SK-N-SH (cell line): ENCODE results near the gene SUFU. TPM values are rescaled to one million over a fixed set of nuclear protein-coding genes. Genes with fewer than 3 reads are reported as not detected.

Source experiments
- CTCF ChIA-PET: fragments of 300-600, 350-600 bp; formaldehyde crosslinking; extraction: SDS; loops from one replicate; lab custom pipeline; 2021; lab: Yijun Ruan, JAX
- POLR2A ChIA-PET: fragments of 350-600 bp; sonication (Branson Sonifier 250); formaldehyde crosslinking; extraction: SDS; loops from one replicate; lab custom pipeline; 2020; ENCODE audit warnings: antibody characterized with exemption, inconsistent platforms; lab: Yijun Ruan, JAX
- DNase-seq: peaks from one replicate; pipeline ENCODE4 v3.0.0; 2012
- H2AFZ ChIP-seq: fragments of 200-600 bp; sonication (generic); 2 replicates; pipeline ENCODE4 v1.8.1; 2016; ENCODE audit warnings: antibody characterized with exemption, mild to moderate bottlenecking, low read depth
- H3F3A ChIP-seq: fragments of 200-600 bp; sonication (generic); replicated peaks from 2 replicates; pipeline ENCODE3; 2016; ENCODE audit warnings: antibody characterized with exemption, mild to moderate bottlenecking; ENCODE audit not compliant: insufficient read depth
- H3K27ac ChIP-seq, 2 experiments: fragments of 200-500 bp in 1 of 2; fragments of 200-600 bp in 1 of 2; sonication (Bioruptor generic) in 1 of 2; sonication (generic), shearing (Covaris generic) in 1 of 2; 2 replicates each; pipeline versions ENCODE4 v1.5.1 to v1.6.1; 2014 to 2016; ENCODE audit warnings: low read depth in 2 of 2, inconsistent platforms in 1 of 2, low read length in 1 of 2, mild to moderate bottlenecking in 1 of 2, mixed read lengths in 1 of 2
- H3K27me3 ChIP-seq: fragments of 200-600 bp; sonication (generic), shearing (Covaris generic); 2 replicates; pipeline ENCODE4 v1.6.1; 2016; ENCODE audit warnings: mixed run types; ENCODE audit not compliant: insufficient read depth
- H3K36me3 ChIP-seq, 2 experiments: fragments of 200-500 bp in 1 of 2; fragments of 200-600 bp in 1 of 2; sonication (Bioruptor generic) in 1 of 2; sonication (generic) in 1 of 2; replicated peaks in 1 of 2; 2 replicates each; pipeline versions ENCODE3 to v1.5.1; 2014 to 2016; ENCODE audit warnings: low read length in 1 of 2, mild to moderate bottlenecking in 1 of 2; ENCODE audit not compliant: insufficient read depth in 2 of 2, control insufficient read depth in 1 of 2
- H3K4me1 ChIP-seq, 2 experiments: fragments of 200-500 bp in 1 of 2; fragments of 200-600 bp in 1 of 2; sonication (Bioruptor generic) in 1 of 2; sonication (generic), shearing (Covaris generic) in 1 of 2; 2 replicates each; pipeline versions ENCODE4 v1.5.1 to v1.6.1; 2014 to 2016; ENCODE audit warnings: low read depth in 1 of 2, low read length in 1 of 2, mixed run types in 1 of 2; ENCODE audit not compliant: insufficient read depth in 2 of 2, control insufficient read depth in 1 of 2
- H3K4me2 ChIP-seq: fragments of 200-600 bp; sonication (generic), shearing (Covaris generic); 2 replicates; pipeline ENCODE4 v1.6.1; 2017; ENCODE audit warnings: mixed run types
- H3K4me3 ChIP-seq, 2 experiments: fragments of 200-500 bp in 1 of 2; fragments of 200-600 bp in 1 of 2; sonication (Bioruptor generic) in 1 of 2; sonication (generic), shearing (Covaris generic) in 1 of 2; 2 replicates each; pipeline versions ENCODE4 v1.5.1 to v1.8.1; 2014 to 2016; ENCODE audit warnings: low read depth in 2 of 2, inconsistent platforms in 1 of 2, low read length in 1 of 2, mild to moderate bottlenecking in 1 of 2, mixed read lengths in 1 of 2, moderate library complexity in 1 of 2
- H3K79me2 ChIP-seq: fragments of 200-600 bp; sonication (generic); 2 replicates; pipeline ENCODE4 v1.8.1; 2017; ENCODE audit warnings: mild to moderate bottlenecking; ENCODE audit not compliant: insufficient read depth
- H3K9ac ChIP-seq: fragments of 200-600 bp; sonication (generic); 2 replicates; pipeline ENCODE4 v1.6.1; 2017; ENCODE audit warnings: mixed run types
- H3K9me2 ChIP-seq: fragments of 200-600 bp; sonication (generic); 2 replicates; pipeline ENCODE4 v1.6.1; 2017; ENCODE audit warnings: mixed run types
- H3K9me3 ChIP-seq: fragments of 200-600 bp; sonication (generic); 2 replicates; pipeline ENCODE4 v1.6.1; 2017; ENCODE audit warnings: mixed run types, mild to moderate bottlenecking, moderate library complexity
- H4K20me1 ChIP-seq: fragments of 200-600 bp; sonication (generic); 2 replicates; pipeline ENCODE4 v1.6.1; 2017; ENCODE audit warnings: mild to moderate bottlenecking, mixed run types; ENCODE audit not compliant: insufficient read depth
- CHD2 ChIP-seq: fragments of 150-350 bp; IDR thresholded peaks from 2 replicates; pipeline ENCODE4 v1.6.1; 2018; ENCODE audit warnings: low read length; ENCODE audit not compliant: partially characterized antibody
- CTCF ChIP-seq: fragments of 200-600 bp; sonication (generic); IDR thresholded peaks from 2 replicates; pipeline ENCODE4 v1.6.1; 2017; ENCODE audit warnings: antibody characterized with exemption, mild to moderate bottlenecking, moderate library complexity
- ELF1 ChIP-seq: IDR thresholded peaks from 2 replicates; pipeline ENCODE4 v1.4.0; 2012
- EZH2phosphoT487 ChIP-seq: fragments of 200-600 bp; sonication (generic); IDR thresholded peaks from 2 replicates; pipeline ENCODE4 v1.6.1; 2017; ENCODE audit warnings: low read depth, mixed run types, mild to moderate bottlenecking, antibody characterized with exemption, moderate library complexity, borderline replicate concordance
- FOSL2 ChIP-seq: IDR thresholded peaks from 2 replicates; pipeline ENCODE4 v1.4.0; 2012; ENCODE audit warnings: low read depth, mild to moderate bottlenecking, moderate library complexity, borderline replicate concordance
- FOXJ3 ChIP-seq: sonication (generic); formaldehyde crosslinking; IDR thresholded peaks from 2 replicates; pipeline ENCODE4 v1.5.1; 2020; ENCODE audit warnings: mild to moderate bottlenecking, missing genetic modification reagents
- GABPA ChIP-seq: IDR thresholded peaks from 2 replicates; pipeline ENCODE4 v1.4.0; 2012; ENCODE audit warnings: low read depth, mild to moderate bottlenecking
- IRF3 ChIP-seq: fragments of 150-350 bp; IDR thresholded peaks from 2 replicates; pipeline ENCODE4 v1.6.1; 2016; ENCODE audit warnings: mild to moderate bottlenecking, low read depth, low read length
- MAX ChIP-seq: IDR thresholded peaks from 2 replicates; pipeline ENCODE4 v1.4.0; 2012; ENCODE audit warnings: low read depth
- MXI1 ChIP-seq: IDR thresholded peaks from 2 replicates; pipeline ENCODE4 v1.6.1; 2012; ENCODE audit warnings: mild to moderate bottlenecking, low read depth, low read length, improper control_type of control experiment
- RAD21 ChIP-seq: IDR thresholded peaks from 2 replicates; pipeline ENCODE4 v1.6.1; 2012; ENCODE audit warnings: mild to moderate bottlenecking, low read length
- RCOR1 ChIP-seq: fragments of 150-350 bp; IDR thresholded peaks from 2 replicates; pipeline ENCODE4 v1.6.1; 2017; ENCODE audit warnings: antibody characterized with exemption, low read length
- RFX5 ChIP-seq: IDR thresholded peaks from 2 replicates; pipeline ENCODE4 v1.6.1; 2012; ENCODE audit warnings: mild to moderate bottlenecking, improper control_type of control experiment, low read length
- SIN3A ChIP-seq: IDR thresholded peaks from 2 replicates; pipeline ENCODE4 v1.6.1; 2012; ENCODE audit warnings: low read depth, mild to moderate bottlenecking, low read length, moderate library complexity, borderline replicate concordance
- SMC3 ChIP-seq: IDR thresholded peaks from 2 replicates; pipeline ENCODE4 v1.6.1; 2012; ENCODE audit warnings: low read depth, low read length, improper control_type of control experiment
- TCF12 ChIP-seq: IDR thresholded peaks from 2 replicates; pipeline ENCODE4 v1.4.0; 2012
- TEAD4 ChIP-seq: IDR thresholded peaks from 2 replicates; pipeline ENCODE4 v1.4.0; 2012; ENCODE audit warnings: mild to moderate bottlenecking, borderline replicate concordance; ENCODE audit not compliant: insufficient read depth
- WGBS: methylation state at CpG from one replicate; pipeline ENCODE4 v1.1.6; 2017; ENCODE audit warnings: low lambda C conversion rate; 5-methylcytosine and 5-hydroxymethylcytosine counted together
- polyA plus RNA-seq, 3 experiments: library from polyadenylated mRNA; depleted of rRNA; stranded (reverse); fragments of >200 nt; gene quantifications; 2 replicates each; pipeline ENCODE4 v1.2.3, GENCODE V29; 2012

SUFU gene
- polyA plus RNA-seq, 1 of the 3 experiments (the other 2 are of a cell fraction), result 5.7 TPM

- peak overlapping the region; percentile 77 to 91 for H3K27ac ChIP-seq
- POLR2A ChIA-PET, result interaction anchor here (0.6 to 1.2 kb wide), 2 partner anchors 8 to 201 kb away, joined by 3 read pairs; partner anchors contain the start of gene CUEDC2
- H3F3A ChIP-seq, result peaks cover 33% of the 10 kb centered on the region
- H3K4me2 ChIP-seq, result peak overlapping the region; percentile 71
- no peak for DNase-seq
- no peaks in the 10 kb centered on the region for H3K9me3 ChIP-seq
- peaks cover 0 to 3% of the 10 kb centered on the region in 2 experiments for H3K36me3 ChIP-seq
- H4K20me1 ChIP-seq, result no peaks in the 10 kb centered on the region
- no peaks in the 10 kb centered on the region for H3K27me3 ChIP-seq
- H3K79me2 ChIP-seq, result no peaks in the 10 kb centered on the region
- H2AFZ ChIP-seq, result no peak overlapping the region
- H3K4me1 ChIP-seq, result peaks cover 45 to 62% of the 10 kb centered on the region in 2 experiments; a peak in 3 of 4 replicates
- H3K9me2 ChIP-seq, result no peaks in the 10 kb centered on the region
- peak overlapping the region; percentile 61 for H3K9ac ChIP-seq
- TF ChIP-seq RAD21 (no peak), MXI1 (no peak), FOXJ3 (CRISPR knock-in tag) (no peak), GABPA (no peak), RFX5 (no peak), ELF1 (no peak), SIN3A (no peak), CHD2 (no peak), CTCF (no peak), SMC3 (no peak), IRF3 (no peak)
- CTCF ChIA-PET, result no interaction called here
- 100% methylated on average over 4 of the region's 5 CpGs for WGBS
- H3K4me3 ChIP-seq, result 0 out of 4 replicates have a peak overlapping the region, but pooled peaks of 1 of the 2 experiments have one; percentile 8
These were observed 130.1 kb downstream of the SUFU start for GRCh38 chr10:102633848-102634247.

GRCh38 chr10:102634686-102635085 is 130.9 kb downstream of the SUFU start:
- peak overlapping the region; percentile 35 to 91; a peak in 3 of 4 replicates for H3K27ac ChIP-seq
- peaks cover 0 to 3% of the 10 kb centered on the region in 2 experiments for H3K36me3 ChIP-seq
- H4K20me1 ChIP-seq, result no peaks in the 10 kb centered on the region
- no peaks in the 10 kb centered on the region for H3K27me3 ChIP-seq
- H3K79me2 ChIP-seq, result no peaks in the 10 kb centered on the region
- no peak overlapping the region for H3K4me3 ChIP-seq
- no peak overlapping the region for H2AFZ ChIP-seq
- WGBS, result 46% methylated on average over 3 of the region's 4 CpGs
- peak overlapping the region; percentile 71 for H3K4me2 ChIP-seq
- no peak overlapping the region for H3K9ac ChIP-seq
- H3K9me3 ChIP-seq, result no peaks in the 10 kb centered on the region
- peaks cover 37 to 56% of the 10 kb centered on the region in 2 experiments; a peak in 3 of 4 replicates for H3K4me1 ChIP-seq
- no peak for DNase-seq
- TF ChIP-seq EZH2phosphoT487 (no peak), TCF12 (no peak), MAX (no peak), MXI1 (no peak), CTCF (no peak), RCOR1 (no peak), FOSL2 (no peak), GABPA (no peak), RAD21 (no peak), TEAD4 (no peak), CHD2 (no peak)
- ChIA-PET CTCF (interaction anchor here (1.9 kb wide), 1 partner anchor 11 kb away, joined by 7 read pairs; no protein-coding TSS in a partner anchor), POLR2A (no interaction called here)
- peaks cover 25% of the 10 kb centered on the region for H3F3A ChIP-seq
- H3K9me2 ChIP-seq, result no peaks in the 10 kb centered on the region
